ENCODE data around the gene BCORL1.

BCORL1 gene

GRCh38 chrX:129968968-129969367 lies 13.5 kb upstream of the BCORL1 start:
- DNase-seq (ENCODE audit: low read depth) = no peak

DNA sequence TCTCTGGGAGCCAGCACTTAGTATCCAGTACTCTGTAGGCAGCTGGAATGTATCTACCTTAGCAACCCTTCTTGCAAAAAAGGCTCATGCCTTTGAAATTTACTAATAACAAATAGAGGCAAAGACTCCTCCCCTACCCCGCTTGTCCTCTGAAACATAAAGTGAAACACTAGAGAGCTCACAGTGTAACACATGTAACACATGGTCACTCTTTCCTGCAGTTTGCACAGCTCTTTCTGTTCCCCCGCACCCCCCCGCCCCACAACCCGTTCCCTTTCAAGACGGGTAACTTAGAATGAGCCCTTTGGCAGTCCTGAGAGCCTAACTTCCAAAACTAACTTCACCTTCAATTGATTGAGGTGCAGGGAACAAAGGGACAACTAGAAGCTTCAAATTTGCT lies 6.0 kb upstream of the BCORL1 start:
- DNase-seq (ENCODE audit: low read depth) = no peak

DNA sequence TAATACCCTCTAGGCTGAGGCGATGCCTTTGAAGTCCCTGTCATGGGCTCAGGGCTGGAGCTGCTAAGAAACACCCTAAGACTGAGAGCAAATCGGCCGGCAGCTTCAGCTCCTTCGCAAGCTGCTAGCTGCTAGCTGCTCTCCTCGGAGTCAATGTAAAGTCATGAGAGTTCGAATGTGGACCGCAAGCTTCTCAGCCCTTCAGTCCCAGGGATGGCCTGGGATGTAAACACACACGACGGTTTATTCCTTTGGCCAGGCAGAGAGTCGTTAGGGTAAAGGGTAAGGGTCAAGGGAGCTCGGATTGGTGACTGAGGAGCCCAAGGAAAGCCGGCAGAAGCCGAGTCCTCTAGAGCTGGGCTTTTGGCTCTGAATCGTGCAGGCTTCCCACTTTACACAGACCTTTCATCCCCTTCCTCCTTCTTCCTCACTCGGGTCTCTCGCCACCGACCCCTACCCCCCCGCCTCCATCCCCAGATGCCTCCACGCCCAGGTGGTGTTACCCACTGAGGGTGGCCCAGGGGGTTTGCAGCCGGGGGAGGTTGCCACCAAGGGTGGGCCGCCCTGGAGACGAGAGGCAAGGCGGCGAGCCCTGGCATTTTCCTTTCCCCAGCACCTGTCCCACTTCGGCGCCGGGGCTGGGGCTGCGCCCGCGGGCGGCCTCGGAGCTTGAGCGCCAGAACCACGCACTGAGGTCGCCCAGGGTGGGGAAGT lies 3.1 kb upstream of the BCORL1 start:
- DNase-seq (ENCODE audit: low read depth) = no peak

DNA sequence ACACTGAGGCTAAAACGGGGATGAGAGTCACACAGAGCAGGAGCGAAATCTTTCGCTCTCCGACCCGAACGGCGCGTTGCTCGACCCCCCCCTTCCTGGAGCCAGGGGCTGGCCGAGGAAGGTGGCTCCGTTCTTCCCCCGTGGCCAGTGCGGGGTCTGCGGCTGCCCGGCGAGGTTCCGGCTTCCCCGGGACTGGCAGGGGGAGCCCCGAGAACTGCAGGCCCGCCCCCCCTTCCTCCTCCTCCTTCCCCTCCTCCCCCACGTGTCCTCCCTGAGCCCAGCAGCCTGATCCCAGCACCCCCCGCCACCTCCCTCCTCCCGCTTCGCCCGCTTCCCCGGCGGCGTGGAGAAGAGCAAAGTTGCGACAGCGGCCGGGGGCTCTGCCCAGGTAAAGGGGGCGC lies 2.4 kb upstream of the BCORL1 start:
- peak; percentile 25 for DNase-seq (ENCODE audit: low read depth)

GRCh38 chrX:129980540-129981199 lies 1.8 kb upstream of the BCORL1 start:
- no peak for DNase-seq (ENCODE audit: low read depth)

GRCh38 chrX:129981200-129981553 lies 1.3 kb upstream of the BCORL1 start:
- DNase-seq (ENCODE audit: low read depth) = no peak

DNA sequence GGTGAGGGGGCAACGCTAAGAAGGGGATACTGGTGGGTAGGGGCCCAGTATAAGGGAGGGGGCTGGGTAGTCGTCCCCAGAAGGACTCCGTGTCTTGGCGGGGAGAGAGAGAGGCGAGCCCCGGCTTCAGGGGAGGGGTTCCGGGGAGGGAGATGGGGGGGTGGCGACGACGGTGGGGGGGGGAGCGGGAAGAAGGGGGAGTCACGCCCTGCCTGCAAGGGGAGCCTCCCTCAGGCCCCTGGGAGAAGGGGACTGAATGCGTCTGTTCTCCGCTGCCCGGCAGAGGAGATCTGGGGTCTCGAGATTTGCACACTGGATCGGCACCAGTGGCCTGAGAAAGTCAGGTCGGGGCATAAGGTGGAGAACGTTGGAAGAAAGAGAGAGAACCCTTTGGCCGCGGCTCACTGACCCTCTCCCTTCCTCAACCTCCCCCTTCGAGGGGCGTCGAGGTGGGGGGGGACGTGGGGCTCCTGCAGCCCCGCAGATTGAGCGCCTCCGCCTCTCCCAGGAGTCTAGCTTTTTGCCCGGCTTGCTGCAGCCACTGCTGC lies 609 bp upstream of the BCORL1 start:
- no peak for DNase-seq (ENCODE audit: low read depth)

GRCh38 chrX:129983575-129984110 lies 1.2 kb downstream of the BCORL1 start:
- no peak for DNase-seq (ENCODE audit: low read depth)

DNA sequence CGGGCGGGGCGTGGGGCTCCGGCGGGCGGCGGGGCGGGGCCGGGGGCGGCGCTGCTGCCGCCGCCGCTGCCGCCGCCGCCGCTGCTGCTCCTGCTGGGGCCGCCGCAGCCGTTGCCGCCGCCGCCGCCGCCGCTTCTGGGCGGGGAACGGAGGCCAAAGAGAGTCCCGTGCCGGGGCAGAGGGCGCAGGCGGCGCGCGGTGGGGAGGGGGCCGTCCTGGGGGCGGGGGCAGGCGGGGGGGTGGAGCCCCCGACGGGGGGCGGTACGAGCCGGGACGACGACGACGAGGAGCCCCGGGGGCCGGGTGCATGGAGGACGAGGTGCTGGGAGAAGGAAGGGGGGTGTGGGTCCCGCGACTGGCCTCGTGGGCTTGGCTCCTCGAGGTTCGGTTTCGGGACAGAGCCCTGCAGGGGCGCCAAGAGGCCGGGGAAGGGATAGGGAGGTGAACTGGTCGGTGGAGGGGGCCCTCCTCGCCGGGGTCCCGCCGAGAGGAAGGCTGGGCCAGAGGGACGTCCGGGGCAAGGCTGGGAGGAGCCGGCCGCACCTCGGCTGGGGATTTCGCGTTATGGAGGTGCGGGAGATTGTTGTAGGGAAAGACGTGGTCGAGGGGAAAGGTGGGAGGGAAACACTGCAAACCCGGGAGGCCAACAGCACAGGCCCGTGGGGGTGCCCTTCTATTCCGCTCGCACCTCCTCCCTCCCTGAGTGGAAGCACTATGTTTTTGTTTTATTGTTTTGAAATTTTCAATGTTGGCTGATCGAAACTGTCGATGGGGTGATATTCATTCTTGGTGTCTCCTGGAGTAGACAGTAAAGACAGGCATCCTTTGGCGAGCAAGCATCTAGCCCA lies 1.9 kb downstream of the BCORL1 start:
- DNase-seq (ENCODE audit: low read depth) = peak; percentile 29

DNA sequence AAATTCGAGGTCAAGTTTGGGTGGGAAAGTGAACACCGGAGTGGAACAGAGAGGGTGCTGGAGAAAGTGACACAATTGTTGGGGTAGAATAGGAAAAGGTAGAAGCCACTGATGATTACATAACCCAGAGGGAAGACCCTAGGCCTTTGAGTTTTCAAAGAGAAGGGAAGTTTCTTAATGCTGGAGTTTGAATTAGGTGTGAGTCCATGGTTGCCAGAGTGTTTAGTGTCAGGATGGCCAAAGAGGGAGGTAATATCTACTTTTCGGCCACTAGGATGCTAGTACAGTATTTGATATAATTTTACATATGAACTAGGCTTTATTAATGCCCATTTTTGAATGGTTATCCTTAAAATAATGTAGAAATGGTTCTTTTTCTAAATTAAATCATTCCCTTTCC lies 5.4 kb downstream of the BCORL1 start:
- no peak for DNase-seq (ENCODE audit: low read depth)

DNA sequence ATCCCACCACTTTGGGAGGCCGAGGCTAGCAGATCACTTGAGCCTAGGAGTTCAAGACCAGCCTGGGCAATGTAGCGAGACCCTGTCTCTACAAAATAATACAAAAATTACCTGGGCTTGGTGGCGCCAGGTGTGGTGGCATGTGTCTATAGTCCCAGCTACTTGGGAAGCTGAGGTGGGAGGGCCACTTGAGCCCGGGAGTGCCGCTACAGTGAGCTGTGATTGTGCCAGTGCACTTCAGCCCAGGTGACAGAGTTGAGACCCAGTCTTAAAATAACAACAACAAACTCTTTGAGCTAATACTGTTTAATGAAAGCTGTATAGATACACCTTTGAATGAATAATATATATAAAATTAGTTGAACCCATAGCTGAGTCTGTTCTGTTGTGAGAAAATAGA lies 9.7 kb downstream of the BCORL1 start:
- no peak for DNase-seq (ENCODE audit: low read depth)

DNA sequence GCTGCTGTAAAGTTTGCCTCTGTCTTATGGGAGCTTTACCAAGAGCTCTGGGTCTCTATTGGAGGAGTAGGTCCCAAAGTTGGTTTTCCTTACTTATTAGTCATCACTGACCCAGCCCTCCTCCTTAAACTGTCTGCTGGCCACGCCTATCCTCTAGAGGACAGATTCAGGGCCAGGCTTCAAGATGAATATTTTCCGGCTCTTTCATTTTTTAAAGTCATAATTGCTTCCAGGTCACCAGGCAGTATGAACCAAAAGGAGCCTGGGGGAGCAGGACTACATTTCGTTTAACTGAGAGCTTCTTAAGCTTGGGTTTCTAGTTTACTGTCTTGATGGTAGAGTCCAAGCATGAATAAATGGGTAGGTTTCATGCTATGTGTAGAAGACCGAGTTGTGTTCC lies 13.7 kb downstream of the BCORL1 start:
- no peak for DNase-seq (ENCODE audit: low read depth)

DNA sequence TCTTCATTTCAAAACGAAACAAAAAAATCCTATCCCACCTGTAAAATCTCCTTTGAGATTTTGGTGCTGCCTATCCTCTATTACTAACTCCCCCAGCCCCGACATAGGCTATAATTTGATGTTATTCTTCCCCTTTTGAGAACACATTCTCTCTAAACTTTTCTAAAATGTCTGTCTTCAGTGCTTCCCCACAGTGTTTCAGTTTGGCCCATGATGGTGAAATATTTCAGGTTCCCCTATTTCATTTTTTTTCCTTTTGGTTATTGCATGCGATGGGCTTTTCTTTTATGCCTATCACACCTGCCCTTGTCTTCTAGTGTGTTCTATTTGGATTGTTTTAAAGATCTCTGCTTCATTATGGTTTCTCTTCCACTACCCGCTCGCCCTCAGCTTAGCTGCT lies 14.7 kb downstream of the BCORL1 start:
- DNase-seq (ENCODE audit: low read depth) = no peak

DNA sequence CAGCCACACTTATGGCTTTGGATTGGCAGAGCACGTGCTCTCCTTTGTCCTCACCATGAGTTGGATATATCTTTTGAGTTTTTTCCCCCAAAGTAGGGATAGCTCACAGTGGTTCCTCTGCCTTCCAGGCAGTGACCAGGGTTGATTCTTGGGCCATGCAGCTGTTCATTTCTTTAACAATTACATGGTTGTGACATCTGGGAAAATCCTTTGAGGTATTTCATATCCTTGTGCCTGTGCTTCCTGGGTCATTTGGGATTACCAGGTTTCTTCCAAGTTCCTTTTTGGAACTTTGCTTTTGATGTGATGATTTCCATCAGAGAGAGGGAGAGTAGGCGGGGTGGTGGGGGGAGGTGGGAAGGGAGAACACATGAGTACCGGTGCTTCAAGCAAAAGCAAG lies 15.6 kb downstream of the BCORL1 start:
- DNase-seq (ENCODE audit: low read depth) = no peak

DNA sequence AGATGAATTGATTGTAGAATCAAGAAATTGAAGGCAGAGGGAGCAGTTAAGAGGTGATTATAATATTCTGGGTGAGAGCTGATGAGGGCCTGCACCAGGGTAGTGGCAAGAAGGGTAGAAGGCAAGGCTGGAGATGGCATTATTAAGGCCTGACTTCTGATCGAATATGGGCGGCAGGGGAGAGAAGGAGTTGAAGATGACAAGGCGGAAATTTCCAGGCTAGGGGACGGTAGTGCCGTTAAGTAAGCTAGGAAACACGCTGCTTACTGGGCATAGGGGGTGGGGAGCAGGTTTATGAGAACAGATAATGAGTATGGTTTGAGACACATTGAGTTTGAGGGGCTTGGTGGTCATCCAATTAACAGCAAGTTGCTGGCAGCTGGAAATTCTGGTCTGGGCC lies 19.5 kb downstream of the BCORL1 start:
- DNase-seq (ENCODE audit: low read depth) = no peak

DNA sequence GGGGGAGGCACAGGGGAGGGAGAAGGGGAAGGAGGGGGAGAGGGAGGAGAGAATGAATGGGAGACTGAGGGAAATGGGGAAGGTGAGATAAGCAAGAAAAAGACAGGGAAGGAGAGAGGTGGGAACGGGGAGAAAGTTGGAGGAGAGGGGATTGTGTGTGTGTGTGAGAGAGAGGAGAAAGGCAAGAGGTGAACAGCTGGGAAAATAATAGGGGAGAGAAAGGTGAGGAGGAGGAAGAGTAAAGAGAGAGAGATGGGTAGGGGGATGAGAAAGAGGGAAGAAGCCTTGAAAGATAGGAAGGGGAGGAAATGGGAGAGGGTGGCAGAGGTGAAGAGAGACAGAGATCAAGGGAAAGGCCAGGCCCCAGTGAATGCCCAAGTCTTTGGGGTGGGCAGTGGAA lies 20.1 kb downstream of the BCORL1 start:
- no peak for DNase-seq (ENCODE audit: low read depth)

DNA sequence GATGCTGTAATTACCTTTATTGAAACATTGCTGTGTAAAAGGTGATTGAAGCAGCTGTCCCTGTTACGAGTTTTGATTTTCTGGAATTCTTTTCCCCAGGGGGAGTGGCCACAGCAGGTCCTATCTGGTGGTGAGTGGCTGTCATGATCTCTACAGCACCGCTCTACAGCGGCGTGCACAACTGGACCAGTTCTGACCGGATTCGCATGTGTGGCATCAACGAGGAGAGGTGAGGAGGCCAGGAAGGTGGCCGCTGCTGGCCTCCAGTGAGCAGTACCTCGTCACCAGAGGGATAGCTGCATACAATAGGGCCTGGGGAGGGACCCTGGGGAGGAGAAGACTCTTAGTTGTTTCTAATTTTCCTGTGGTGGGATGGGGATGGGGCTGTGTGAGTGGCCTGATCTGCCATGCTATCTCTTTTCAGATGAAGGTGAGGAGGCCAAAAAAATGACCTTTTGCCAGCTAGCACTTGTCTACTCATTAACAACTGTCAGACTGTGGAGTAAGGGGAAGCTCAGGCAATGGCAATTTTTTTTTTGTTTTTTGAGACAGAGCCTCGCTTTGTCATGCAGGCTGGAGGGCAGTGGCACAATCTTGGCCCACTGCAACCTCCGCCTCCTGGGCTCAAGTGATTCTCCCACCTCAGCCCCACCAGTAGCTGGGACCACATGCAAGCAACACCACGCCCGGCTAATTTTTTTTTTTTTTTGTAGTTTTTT lies 22.8 kb downstream of the BCORL1 start:
- DNase-seq (ENCODE audit: low read depth) = no peak

GRCh38 chrX:130009658-130010223 lies 27.3 kb downstream of the BCORL1 start:
- no peak for DNase-seq (ENCODE audit: low read depth)

DNA sequence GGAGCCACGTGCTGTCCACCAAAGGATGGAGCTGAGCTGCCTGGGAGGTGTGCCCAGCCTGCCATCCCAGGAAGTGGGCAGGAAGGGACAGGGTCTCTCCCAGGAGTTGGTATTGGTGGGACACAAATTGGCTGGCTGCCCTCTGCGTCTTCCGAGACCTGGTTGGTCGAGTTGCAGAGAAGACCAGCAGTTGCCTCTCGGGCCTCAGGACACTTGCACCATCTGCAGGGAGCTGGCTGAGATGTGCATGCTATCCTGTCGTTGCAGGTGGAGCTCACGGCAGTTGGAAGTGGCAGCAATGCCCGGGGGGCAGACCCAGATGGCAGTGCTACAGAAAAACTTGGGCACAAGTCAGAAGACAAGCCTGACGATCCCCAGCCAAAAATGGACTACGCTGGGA lies 30.2 kb downstream of the BCORL1 start:
- DNase-seq (ENCODE audit: low read depth) = no peak

- DNase-seq (ENCODE audit: low read depth) = no peak
These were observed 31.2 kb downstream of the BCORL1 start for GRCh38 chrX:130013661-130014060.

GRCh38 chrX:130014356-130014755 lies 31.9 kb downstream of the BCORL1 start:
- DNase-seq (ENCODE audit: low read depth) = no peak

DNA sequence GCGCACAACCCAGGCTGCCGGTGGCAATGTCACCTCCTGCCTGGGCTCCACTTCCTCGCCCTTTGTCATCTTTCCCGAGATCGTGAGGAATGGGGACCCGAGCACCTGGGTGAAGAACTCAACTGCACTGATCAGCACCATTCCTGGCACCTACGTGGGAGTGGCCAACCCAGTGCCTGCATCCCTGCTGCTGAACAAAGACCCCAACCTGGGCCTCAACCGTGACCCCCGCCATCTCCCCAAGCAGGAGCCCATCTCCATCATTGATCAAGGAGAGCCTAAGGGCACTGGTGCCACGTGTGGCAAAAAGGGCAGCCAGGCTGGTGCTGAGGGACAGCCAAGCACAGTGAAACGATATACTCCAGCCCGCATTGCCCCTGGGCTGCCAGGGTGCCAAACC lies 32.3 kb downstream of the BCORL1 start:
- DNase-seq (ENCODE audit: low read depth) = no peak
